SK-N-MC (cell line): Measurements from ENCODE around the gene MIA.

Experiments
- EZH2 ChIP-seq: fragments of 200-600 bp; sonication (generic); IDR thresholded peaks from one replicate; pipeline ENCODE4 v1.6.1; 2017; ENCODE audit warnings: antibody characterized with exemption
- FOXP2 ChIP-seq: optimal IDR thresholded peaks from 2 replicates; pipeline ENCODE3; 2011; ENCODE audit warnings: mild to moderate bottlenecking, moderate library complexity; ENCODE audit not compliant: insufficient read depth; ENCODE audit errors: extremely low read length, control extremely low read depth
- POLR2AphosphoS5 ChIP-seq: IDR thresholded peaks from 2 replicates; pipeline ENCODE4 v1.6.1; 2012; ENCODE audit warnings: mild to moderate bottlenecking, low read depth, low read length, borderline replicate concordance

DNA sequence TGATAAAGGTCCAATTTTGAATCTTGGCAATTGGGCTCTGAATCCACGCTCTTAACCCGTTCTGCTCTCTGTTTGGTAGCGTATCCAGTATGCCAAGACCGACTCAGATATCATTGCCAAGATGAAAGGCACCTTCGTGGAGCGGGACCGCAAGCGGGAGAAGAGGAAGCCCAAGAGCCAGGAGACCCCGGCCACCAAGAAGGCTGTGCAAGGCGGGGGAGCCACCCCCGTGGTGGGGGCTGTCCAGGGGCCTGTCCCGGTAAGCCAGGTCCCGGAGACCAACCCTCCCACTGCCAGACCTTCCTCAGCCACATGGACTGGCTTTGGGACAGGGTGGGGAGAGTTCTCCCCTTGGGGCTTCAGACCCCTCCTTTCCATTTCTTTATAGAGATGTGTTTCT is 16.0 kb upstream of the MIA start:
- TF ChIP-seq POLR2AphosphoS5 (no peak), FOXP2 (no peak), EZH2 (no peak)
